GM21717 (cell line): ENCODE measurements around the gene TPRN.
A peak's percentile ranks its signal among the peaks of the same experiment; 100 is the strongest.

Source experiments
- ATAC-seq: cut with Tn5 transposase; IDR thresholded peaks from one replicate; pipeline ENCODE4 v1.9.1; 2021; ENCODE audit warnings: mild to moderate bottlenecking, moderate library complexity; ENCODE audit not compliant: unreplicated experiment

Gene TPRN

GRCh38 chr9:137191245-137191644 is 9.3 kb downstream of the TPRN start:
- ATAC-seq: no peak

GRCh38 chr9:137190315-137190856 is 10.2 kb downstream of the TPRN start:
- no peak for ATAC-seq

GRCh38 chr9:137189297-137190295 is 10.9 kb downstream of the TPRN start:
- peak; percentile 7 for ATAC-seq

- ATAC-seq: peak; percentile 48
These were observed 11.8 kb downstream of the TPRN start, which contains the start of the genes ANAPC2 and SSNA1 for GRCh38 chr9:137188490-137189296. Gene ANAPC2 (minus strand): TSS chr9:137188560. CDS start chr9:137188532, 28 bp downstream. Gene SSNA1 (plus strand): TSS chr9:137188676. CDS start chr9:137188727, 51 bp downstream.

- ATAC-seq: no peak
These were observed 12.5 kb downstream of the TPRN start for GRCh38 chr9:137188086-137188489.

GRCh38 chr9:137187386-137187785 is 13.2 kb downstream of the TPRN start:
- ATAC-seq: no peak

- no peak for ATAC-seq
These were observed 14.2 kb downstream of the TPRN start for GRCh38 chr9:137186385-137186784.

- no peak for ATAC-seq
These were observed 14.6 kb downstream of the TPRN start for GRCh38 chr9:137185921-137186320.

GRCh38 chr9:137184881-137185660 is 15.5 kb downstream of the TPRN start:
- no peak for ATAC-seq

GRCh38 chr9:137183980-137184595 is 16.5 kb downstream of the TPRN start:
- ATAC-seq: no peak

- ATAC-seq: no peak
These were observed 17.7 kb downstream of the TPRN start for GRCh38 chr9:137182836-137183235.

GRCh38 chr9:137181680-137182079 is 18.9 kb downstream of the TPRN start:
- no peak for ATAC-seq

- no peak for ATAC-seq
These were observed 20.1 kb downstream of the TPRN start for GRCh38 chr9:137180491-137180890.

GRCh38 chr9:137179761-137180160 is 20.8 kb downstream of the TPRN start:
- ATAC-seq: no peak

- no peak for ATAC-seq
These were observed 21.5 kb downstream of the TPRN start for GRCh38 chr9:137178939-137179630.

GRCh38 chr9:137178201-137178938 is 22.2 kb downstream of the TPRN start:
- ATAC-seq: no peak

GRCh38 chr9:137176302-137177182 is 24.0 kb downstream of the TPRN start:
- ATAC-seq: no peak
